NCI-H1694 treated with DMSO at 0.1 percent for 48 hours (cell line): ENCODE data around the gene CDC42BPA.
"Not testable (repeated sequence)": the region's sequence is repeated elsewhere in the genome, so short reads cannot be mapped to it uniquely, and the experiment has no call there.

ENCODE experiments used
- DNase-seq: peaks from one replicate; lab custom pipeline; 2025; lab: John Stamatoyannopoulos, UW

The CDC42BPA gene

GRCh38 chr1:227255086-227255732 lies 63.1 kb downstream of the CDC42BPA start:
- no peak for DNase-seq

GRCh38 chr1:227253065-227253464 lies 65.2 kb downstream of the CDC42BPA start:
- DNase-seq: no peak

GRCh38 chr1:227245613-227246320 lies 72.5 kb downstream of the CDC42BPA start:
- no peak for DNase-seq

GRCh38 chr1:227244339-227245118 lies 73.8 kb downstream of the CDC42BPA start:
- DNase-seq: no peak

GRCh38 chr1:227242811-227243682 lies 75.2 kb downstream of the CDC42BPA start:
- no peak for DNase-seq

GRCh38 chr1:227240983-227241382 lies 77.3 kb downstream of the CDC42BPA start:
- no peak for DNase-seq

GRCh38 chr1:227234998-227235405 lies 83.3 kb downstream of the CDC42BPA start:
- peak; percentile 18 for DNase-seq

GRCh38 chr1:227231128-227231527 lies 87.2 kb downstream of the CDC42BPA start:
- DNase-seq: not testable (repeated sequence)

GRCh38 chr1:227228201-227228600 lies 90.1 kb downstream of the CDC42BPA start:
- DNase-seq: no peak

- no peak for DNase-seq
Observed at GRCh38 chr1:227227761-227228160, 90.5 kb downstream of the CDC42BPA start.

- DNase-seq: no peak
Observed at GRCh38 chr1:227225715-227226346, 92.5 kb downstream of the CDC42BPA start.

- no peak for DNase-seq
Observed at GRCh38 chr1:227223171-227223806, 95.0 kb downstream of the CDC42BPA start.

GRCh38 chr1:227219715-227220292 lies 98.5 kb downstream of the CDC42BPA start:
- DNase-seq: no peak

GRCh38 chr1:227218870-227219573 lies 99.3 kb downstream of the CDC42BPA start:
- no peak for DNase-seq

- no peak for DNase-seq
Observed at GRCh38 chr1:227215863-227216510, 102.3 kb downstream of the CDC42BPA start.

- DNase-seq: no peak
Observed at GRCh38 chr1:227214207-227214606, 104.1 kb downstream of the CDC42BPA start.

- DNase-seq: no peak
Observed at GRCh38 chr1:227213426-227213825, 104.9 kb downstream of the CDC42BPA start.

- no peak for DNase-seq
Observed at GRCh38 chr1:227212164-227212563, 106.1 kb downstream of the CDC42BPA start.

GRCh38 chr1:227210604-227211003 lies 107.7 kb downstream of the CDC42BPA start:
- DNase-seq: no peak
